ENCODE results near the gene PRG2. TPM values are rescaled to one million over a fixed set of nuclear protein-coding genes. Genes with fewer than 3 reads are reported as not detected.
A peak's percentile ranks its signal among the peaks of the same experiment; 100 is the strongest.
"Not testable (repeated sequence)": the region's sequence is repeated elsewhere in the genome, so short reads cannot be mapped to it uniquely, and the experiment has no call there.

Gene PRG2
- total RNA-seq, 1 donor from 2014 or later, result not detected

GRCh38 chr11:57368106-57368844 is 22.2 kb downstream of the PRG2 start:
- DNase-seq (ENCODE audit: low read depth), result peak; percentile 30

GRCh38 chr11:57364851-57365660 is 25.4 kb downstream of the PRG2 start:
- no peak for DNase-seq (ENCODE audit: low read depth)

GRCh38 chr11:57363131-57364080 is 27.0 kb downstream of the PRG2 start:
- no peak for DNase-seq (ENCODE audit: low read depth)

- DNase-seq (ENCODE audit: low read depth), result no peak
These were observed 28.5 kb downstream of the PRG2 start for GRCh38 chr11:57361926-57362325.

- DNase-seq (ENCODE audit: low read depth), result not testable (repeated sequence)
These were observed 29.0 kb downstream of the PRG2 start for GRCh38 chr11:57361420-57361819.

- no peak for DNase-seq (ENCODE audit: low read depth)
These were observed 29.5 kb downstream of the PRG2 start for GRCh38 chr11:57360991-57361390.

GRCh38 chr11:57359896-57360690 is 30.4 kb downstream of the PRG2 start:
- no peak for DNase-seq (ENCODE audit: low read depth)

GRCh38 chr11:57359396-57359795 is 31.1 kb downstream of the PRG2 start:
- DNase-seq (ENCODE audit: low read depth), result no peak

GRCh38 chr11:57358991-57359390 is 31.5 kb downstream of the PRG2 start:
- DNase-seq (ENCODE audit: low read depth), result no peak

GRCh38 chr11:57358543-57358961 is 31.9 kb downstream of the PRG2 start:
- DNase-seq (ENCODE audit: low read depth), result no peak

GRCh38 chr11:57357856-57358255 is 32.6 kb downstream of the PRG2 start:
- no peak for DNase-seq (ENCODE audit: low read depth)

- DNase-seq (ENCODE audit: low read depth), result no peak
These were observed 33.1 kb downstream of the PRG2 start for GRCh38 chr11:57357310-57357709.

GRCh38 chr11:57356268-57356667 is 34.2 kb downstream of the PRG2 start:
- DNase-seq (ENCODE audit: low read depth), result no peak

- no peak for DNase-seq (ENCODE audit: low read depth)
These were observed 35.8 kb downstream of the PRG2 start for GRCh38 chr11:57354699-57355098.

- no peak for DNase-seq (ENCODE audit: low read depth)
These were observed 36.6 kb downstream of the PRG2 start for GRCh38 chr11:57353852-57354251.

- no peak for DNase-seq (ENCODE audit: low read depth)
These were observed 37.0 kb downstream of the PRG2 start for GRCh38 chr11:57353446-57353845.

GRCh38 chr11:57353036-57353435 is 37.4 kb downstream of the PRG2 start:
- no peak for DNase-seq (ENCODE audit: low read depth)

GRCh38 chr11:57349491-57350274 is 40.8 kb downstream of the PRG2 start:
- DNase-seq (ENCODE audit: low read depth), result peak; percentile 30

- no peak for DNase-seq (ENCODE audit: low read depth)
These were observed 41.7 kb downstream of the PRG2 start for GRCh38 chr11:57348636-57349313.

GRCh38 chr11:57348052-57348451 is 42.4 kb downstream of the PRG2 start:
- no peak for DNase-seq (ENCODE audit: low read depth)
